GM19455 (cell line): Measurements from ENCODE around the gene ALG11.
"Not testable (repeated sequence)": the region's sequence is repeated elsewhere in the genome, so short reads cannot be mapped to it uniquely, and the experiment has no call there.

Experiments used
- ATAC-seq: cut with Tn5 transposase; IDR thresholded peaks from one replicate; pipeline ENCODE4 v1.9.1; 2021; ENCODE audit not compliant: unreplicated experiment

Gene ALG11

GRCh38 chr13:52027832-52028231 lies 15.6 kb downstream of the ALG11 start:
- no peak for ATAC-seq

- ATAC-seq = no peak
These were observed 17.4 kb downstream of the ALG11 start for GRCh38 chr13:52029569-52029968.

- not testable (repeated sequence) for ATAC-seq
These were observed 18.2 kb downstream of the ALG11 start for GRCh38 chr13:52030401-52030800.

GRCh38 chr13:52033039-52033438 lies 20.8 kb downstream of the ALG11 start:
- ATAC-seq = no peak

- ATAC-seq = no peak
These were observed 22.5 kb downstream of the ALG11 start for GRCh38 chr13:52034616-52035226.

- no peak for ATAC-seq
These were observed 23.8 kb downstream of the ALG11 start for GRCh38 chr13:52036037-52036436.

- ATAC-seq = no peak
These were observed 31.5 kb downstream of the ALG11 start for GRCh38 chr13:52043675-52044074.

GRCh38 chr13:52047463-52047862 lies 35.3 kb downstream of the ALG11 start:
- ATAC-seq = no peak

GRCh38 chr13:52048516-52048915 lies 36.3 kb downstream of the ALG11 start:
- ATAC-seq = no peak

- no peak for ATAC-seq
These were observed 39.2 kb downstream of the ALG11 start for GRCh38 chr13:52051400-52051799.

- ATAC-seq = no peak
These were observed 41.3 kb downstream of the ALG11 start for GRCh38 chr13:52053460-52053859.

- ATAC-seq = not testable (repeated sequence)
These were observed 48.9 kb downstream of the ALG11 start for GRCh38 chr13:52061064-52061463.

GRCh38 chr13:52061587-52061986 lies 49.4 kb downstream of the ALG11 start:
- no peak for ATAC-seq

- ATAC-seq = no peak
These were observed 55.0 kb downstream of the ALG11 start for GRCh38 chr13:52067237-52067636.

- ATAC-seq = no peak
These were observed 58.8 kb downstream of the ALG11 start for GRCh38 chr13:52070929-52071523.
